ENCODE results near the gene ZNF217. TPM values are rescaled to one million over a fixed set of nuclear protein-coding genes. Genes with fewer than 3 reads are reported as not detected.
A peak's percentile ranks its signal among the peaks of the same experiment; 100 is the strongest.
"Not testable (repeated sequence)": the region's sequence is repeated elsewhere in the genome, so short reads cannot be mapped to it uniquely, and the experiment has no call there.

ZNF217 gene
- total RNA-seq, 1 donor from 2014 or later: 84.4 TPM

DNA sequence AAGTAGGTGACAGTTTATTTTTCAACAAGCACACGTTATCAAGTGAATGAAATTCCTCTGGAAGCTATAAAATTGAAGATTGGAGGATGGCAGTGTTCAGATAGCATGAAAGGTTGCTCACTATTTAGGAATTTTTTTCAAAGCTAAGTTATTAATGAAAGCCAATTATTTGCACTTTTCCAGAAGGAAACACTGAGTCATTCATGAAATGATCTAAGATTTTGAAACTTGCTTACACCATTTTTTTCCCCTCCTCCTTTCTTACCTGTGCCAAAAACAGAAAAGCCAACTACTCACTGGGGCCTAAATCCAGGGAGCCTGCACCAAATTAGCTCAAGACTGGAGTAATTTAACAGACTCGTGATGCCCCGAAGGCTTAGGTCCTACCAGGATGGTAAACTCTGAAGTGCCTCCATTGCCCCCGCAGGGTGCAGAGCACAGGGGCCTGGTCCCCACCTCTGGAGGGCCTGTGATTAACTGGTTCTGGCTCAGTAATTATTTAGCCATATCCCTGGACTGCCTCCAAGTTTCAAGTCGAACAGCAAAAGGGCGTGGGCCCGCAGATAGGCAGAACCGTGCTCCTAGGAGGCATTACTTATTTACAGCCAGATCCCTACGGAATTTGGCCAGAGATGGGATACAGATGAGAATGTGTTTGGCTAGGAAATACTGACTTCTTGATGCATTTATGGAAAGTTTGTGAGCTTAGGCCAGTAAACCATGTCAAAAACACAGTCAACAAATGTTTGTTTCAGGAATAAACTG lies 28.0 kb upstream of the ZNF217 start:
- Mint-ChIP-seq H3K4me3 (no peak overlapping the region), H3K36me3 (no peaks in the 10 kb centered on the region), H3K27me3 (ENCODE audit: insufficient read depth, low read depth) (no peaks in the 10 kb centered on the region), H3K9me3 (no peaks in the 10 kb centered on the region), H3K27ac (no peak overlapping the region), H3K4me1 (peaks cover 33% of the 10 kb centered on the region)
- DNase-seq (ENCODE audit: low spot score): no peak
- Histone ChIP-seq H3F3A (ENCODE audit: low read depth) (peaks cover 30% of the 10 kb centered on the region), H3K36me3 (no peaks in the 10 kb centered on the region), H3K9ac (no peak overlapping the region), H4K20me1 (ENCODE audit: low read depth) (no peaks in the 10 kb centered on the region), H3K27me3 (no peaks in the 10 kb centered on the region), H3K4me1 (peaks cover 22% of the 10 kb centered on the region), H3K9me3 (ENCODE audit: low read depth) (no peaks in the 10 kb centered on the region), H3K4me2 (no peak overlapping the region), H3K79me2 (ENCODE audit: low read depth) (no peaks in the 10 kb centered on the region), H3K27ac (peak overlapping the region; percentile 47), H3K4me3 (no peak overlapping the region), H2AFZ (replicated peaks) (peak overlapping the region; percentile 57)
- TF ChIP-seq EZH2phosphoT487 (IDR thresholded peaks at IDR 0.05) (no peak), EZH2 (IDR thresholded peaks at IDR 0.05) (no peak)
- TF ChIP-seq, protein P1, sequence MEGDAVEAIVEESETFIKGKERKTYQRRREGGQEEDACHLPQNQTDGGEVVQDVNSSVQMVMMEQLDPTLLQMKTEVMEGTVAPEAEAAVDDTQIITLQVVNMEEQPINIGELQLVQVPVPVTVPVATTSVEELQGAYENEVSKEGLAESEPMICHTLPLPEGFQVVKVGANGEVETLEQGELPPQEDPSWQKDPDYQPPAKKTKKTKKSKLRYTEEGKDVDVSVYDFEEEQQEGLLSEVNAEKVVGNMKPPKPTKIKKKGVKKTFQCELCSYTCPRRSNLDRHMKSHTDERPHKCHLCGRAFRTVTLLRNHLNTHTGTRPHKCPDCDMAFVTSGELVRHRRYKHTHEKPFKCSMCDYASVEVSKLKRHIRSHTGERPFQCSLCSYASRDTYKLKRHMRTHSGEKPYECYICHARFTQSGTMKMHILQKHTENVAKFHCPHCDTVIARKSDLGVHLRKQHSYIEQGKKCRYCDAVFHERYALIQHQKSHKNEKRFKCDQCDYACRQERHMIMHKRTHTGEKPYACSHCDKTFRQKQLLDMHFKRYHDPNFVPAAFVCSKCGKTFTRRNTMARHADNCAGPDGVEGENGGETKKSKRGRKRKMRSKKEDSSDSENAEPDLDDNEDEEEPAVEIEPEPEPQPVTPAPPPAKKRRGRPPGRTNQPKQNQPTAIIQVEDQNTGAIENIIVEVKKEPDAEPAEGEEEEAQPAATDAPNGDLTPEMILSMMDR (IDR thresholded peaks at IDR 0.05): no peak

DNA sequence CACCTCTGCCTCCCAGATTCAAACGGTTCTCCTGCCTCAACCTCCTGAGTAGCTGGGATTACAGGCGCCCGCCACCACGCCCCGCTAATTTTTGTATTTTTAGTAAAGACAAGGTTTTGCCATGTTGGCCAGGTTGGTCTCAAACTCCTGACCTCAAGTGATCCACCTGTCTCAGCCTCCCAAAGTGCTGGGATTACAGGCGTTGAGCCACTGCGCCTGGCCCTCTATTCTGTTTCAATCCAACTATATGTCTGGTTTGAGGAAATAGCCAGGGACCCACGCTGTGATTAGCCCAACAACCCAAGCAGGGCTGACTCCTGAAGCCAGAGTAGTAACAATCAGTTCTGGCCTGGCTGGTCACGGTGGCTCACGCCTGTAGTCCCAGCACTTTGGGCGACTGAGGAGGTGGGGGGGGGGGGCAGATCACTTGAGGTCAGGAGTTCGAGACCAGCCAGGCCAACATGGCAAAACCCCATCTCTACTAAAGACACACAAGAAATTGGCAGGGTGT lies 24.9 kb upstream of the ZNF217 start:
- not testable (repeated sequence) for H3K27ac ChIP-seq; H3K9me3 ChIP-seq (ENCODE audit: low read depth); H3K36me3 ChIP-seq; H3K36me3 Mint-ChIP-seq; H2AFZ ChIP-seq (replicated peaks); H3K79me2 ChIP-seq (ENCODE audit: low read depth); H3K9me3 Mint-ChIP-seq; H4K20me1 ChIP-seq (ENCODE audit: low read depth); H3K27me3 ChIP-seq; H3K4me2 ChIP-seq; H3K4me3 Mint-ChIP-seq; DNase-seq (ENCODE audit: low spot score); H3K9ac ChIP-seq; H3K4me3 ChIP-seq; H3K27ac Mint-ChIP-seq; H3K27me3 Mint-ChIP-seq (ENCODE audit: insufficient read depth, low read depth)
- Histone ChIP-seq H3K4me1 (peaks cover 15% of the 10 kb centered on the region), H3F3A (ENCODE audit: low read depth) (peaks cover 19% of the 10 kb centered on the region)
- H3K4me1 Mint-ChIP-seq: peaks cover 31% of the 10 kb centered on the region

DNA sequence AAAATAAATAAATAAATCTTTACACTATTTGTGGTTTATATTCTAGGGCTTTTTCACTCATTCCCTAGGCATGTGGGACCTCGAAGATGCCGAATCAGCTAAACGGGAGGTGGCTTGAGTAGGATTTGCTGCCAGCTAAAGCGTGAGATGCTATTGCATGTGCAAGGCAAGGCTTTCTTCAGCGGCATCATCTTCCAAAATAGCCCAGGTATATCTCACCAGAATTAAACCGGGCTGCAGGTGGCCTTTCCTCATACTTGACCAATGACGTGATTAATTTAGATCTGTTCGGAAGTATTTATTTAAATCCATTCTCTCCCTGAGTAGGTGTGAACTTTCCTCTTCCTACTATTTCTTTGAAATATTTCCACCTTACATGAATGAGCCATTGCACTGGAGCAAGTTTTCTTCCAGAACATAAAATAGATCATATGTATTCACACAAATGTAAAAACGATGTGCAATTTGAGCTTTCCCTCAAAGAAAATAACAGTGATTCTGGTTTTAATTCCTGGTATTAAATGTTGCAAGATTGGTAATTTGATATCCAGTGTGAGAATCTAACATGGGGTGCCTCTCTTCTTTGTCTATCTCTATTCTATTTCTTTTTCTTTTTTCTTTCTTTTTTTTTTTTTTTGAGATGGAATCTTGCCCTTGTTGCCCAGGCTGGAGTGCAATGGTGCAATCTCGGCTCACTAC lies 24.3 kb upstream of the ZNF217 start:
- no peaks in the 10 kb centered on the region for H3K36me3 Mint-ChIP-seq
- peaks cover 2% of the 10 kb centered on the region for H3K27me3 Mint-ChIP-seq (ENCODE audit: insufficient read depth, low read depth)
- H3F3A ChIP-seq (ENCODE audit: low read depth): peaks cover 21% of the 10 kb centered on the region
- no peaks in the 10 kb centered on the region for H3K9me3 ChIP-seq (ENCODE audit: low read depth)
- no peak overlapping the region for H3K9ac ChIP-seq
- no peak overlapping the region for H3K4me3 Mint-ChIP-seq
- no peak overlapping the region for H3K4me3 ChIP-seq
- peaks cover 15% of the 10 kb centered on the region for H3K4me1 ChIP-seq
- H3K79me2 ChIP-seq (ENCODE audit: low read depth): no peaks in the 10 kb centered on the region
- H3K9me3 Mint-ChIP-seq: no peaks in the 10 kb centered on the region
- no peak for DNase-seq (ENCODE audit: low spot score)
- H3K4me2 ChIP-seq: no peak overlapping the region
- no peaks in the 10 kb centered on the region for H3K27me3 ChIP-seq
- no peak overlapping the region for H3K27ac Mint-ChIP-seq
- TF ChIP-seq EZH2 (IDR thresholded peaks at IDR 0.05) (no peak), EZH2phosphoT487 (IDR thresholded peaks at IDR 0.05) (no peak)
- TF ChIP-seq, protein P1 (IDR thresholded peaks at IDR 0.05): no peak
- no peak overlapping the region for H3K27ac ChIP-seq
- H2AFZ ChIP-seq (replicated peaks): no peak overlapping the region
- H3K36me3 ChIP-seq: no peaks in the 10 kb centered on the region
- no peaks in the 10 kb centered on the region for H4K20me1 ChIP-seq (ENCODE audit: low read depth)
- H3K4me1 Mint-ChIP-seq: peaks cover 28% of the 10 kb centered on the region

DNA sequence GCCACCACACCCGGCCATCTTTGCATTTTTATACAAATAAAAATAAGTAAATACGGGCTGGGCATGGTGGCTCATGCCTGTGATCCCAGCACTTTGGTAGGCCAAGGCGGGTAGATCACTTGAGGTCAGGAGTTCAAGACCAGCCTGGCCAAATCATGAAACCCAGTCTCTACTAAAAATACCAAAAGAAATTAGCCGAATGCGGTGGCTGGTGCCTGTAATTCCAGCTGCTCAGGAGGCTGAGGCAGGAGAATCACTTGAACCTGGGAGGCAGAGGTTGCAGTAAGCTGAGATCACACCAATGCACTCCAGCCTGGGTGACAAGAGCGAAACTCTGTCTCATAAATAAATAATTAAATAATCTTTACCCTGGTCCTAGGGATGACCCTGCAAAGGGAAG lies 22.9 kb upstream of the ZNF217 start:
- H3K27ac Mint-ChIP-seq; DNase-seq (ENCODE audit: low spot score); H3K36me3 Mint-ChIP-seq; H3K9ac ChIP-seq; H3K9me3 ChIP-seq (ENCODE audit: low read depth); H3K27me3 ChIP-seq; H4K20me1 ChIP-seq (ENCODE audit: low read depth); H3K4me1 ChIP-seq; H3K4me2 ChIP-seq; H3K27ac ChIP-seq; H3K79me2 ChIP-seq (ENCODE audit: low read depth); H3K27me3 Mint-ChIP-seq (ENCODE audit: insufficient read depth, low read depth); H3K4me3 Mint-ChIP-seq; H3K9me3 Mint-ChIP-seq; H3K4me3 ChIP-seq; H3K36me3 ChIP-seq; H2AFZ ChIP-seq (replicated peaks); H3F3A ChIP-seq (ENCODE audit: low read depth): not testable (repeated sequence)
- peaks cover 15% of the 10 kb centered on the region for H3K4me1 Mint-ChIP-seq

Data from neural progenitor cell (in vitro differentiated cells).